ENCODE measurements around the gene BDP1.

BDP1 gene

DNA sequence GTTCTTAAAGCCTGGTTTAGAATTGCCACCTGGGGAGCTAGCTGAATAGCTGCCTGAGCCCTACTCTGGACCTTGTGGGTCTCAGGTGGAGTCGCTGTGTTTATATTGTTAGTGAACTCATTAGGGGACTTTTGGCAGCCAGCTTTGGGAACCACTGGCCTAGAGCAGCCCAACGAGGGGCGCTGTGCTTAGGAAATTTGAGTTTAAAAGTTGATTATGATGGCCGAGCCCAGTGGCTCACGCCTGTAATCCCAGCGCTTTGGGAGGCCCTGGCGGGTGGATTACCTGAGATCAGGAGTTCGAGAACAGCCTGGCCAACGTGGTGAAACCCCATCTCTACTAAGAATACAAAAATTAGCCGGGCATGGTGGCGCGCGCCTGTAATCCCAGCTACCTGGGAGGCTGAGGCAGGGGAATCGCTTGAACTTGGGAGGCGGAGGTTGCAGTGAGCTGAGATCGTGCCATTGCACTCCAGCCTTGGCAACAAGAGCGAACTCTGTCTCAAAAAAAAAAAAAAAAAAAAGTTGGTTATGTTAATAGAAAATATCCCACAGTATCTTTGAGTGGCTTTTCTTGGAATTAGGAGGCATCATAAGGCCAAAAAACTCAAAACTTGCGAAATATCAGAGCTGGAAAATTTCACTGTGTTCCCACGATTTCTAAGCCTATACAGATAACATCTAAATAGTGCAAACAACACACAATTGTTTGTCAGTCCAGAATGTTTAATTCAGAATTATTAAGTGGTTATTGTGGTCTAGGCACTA is 132.5 kb downstream of the BDP1 start:
- H4K20me1 ChIP-seq (ENCODE audit: low read depth, low read length): no peaks in the 10 kb centered on the region
- H3F3A ChIP-seq (ENCODE audit: insufficient read depth): no peaks in the 10 kb centered on the region; the same call in 1 of the 2 replicates
- no peak for TF ChIP-seq EZH2phosphoT487 (conservative IDR thresholded peaks at IDR 0.05; ENCODE audit: low read length)
- TF ChIP-seq, protein P1, sequence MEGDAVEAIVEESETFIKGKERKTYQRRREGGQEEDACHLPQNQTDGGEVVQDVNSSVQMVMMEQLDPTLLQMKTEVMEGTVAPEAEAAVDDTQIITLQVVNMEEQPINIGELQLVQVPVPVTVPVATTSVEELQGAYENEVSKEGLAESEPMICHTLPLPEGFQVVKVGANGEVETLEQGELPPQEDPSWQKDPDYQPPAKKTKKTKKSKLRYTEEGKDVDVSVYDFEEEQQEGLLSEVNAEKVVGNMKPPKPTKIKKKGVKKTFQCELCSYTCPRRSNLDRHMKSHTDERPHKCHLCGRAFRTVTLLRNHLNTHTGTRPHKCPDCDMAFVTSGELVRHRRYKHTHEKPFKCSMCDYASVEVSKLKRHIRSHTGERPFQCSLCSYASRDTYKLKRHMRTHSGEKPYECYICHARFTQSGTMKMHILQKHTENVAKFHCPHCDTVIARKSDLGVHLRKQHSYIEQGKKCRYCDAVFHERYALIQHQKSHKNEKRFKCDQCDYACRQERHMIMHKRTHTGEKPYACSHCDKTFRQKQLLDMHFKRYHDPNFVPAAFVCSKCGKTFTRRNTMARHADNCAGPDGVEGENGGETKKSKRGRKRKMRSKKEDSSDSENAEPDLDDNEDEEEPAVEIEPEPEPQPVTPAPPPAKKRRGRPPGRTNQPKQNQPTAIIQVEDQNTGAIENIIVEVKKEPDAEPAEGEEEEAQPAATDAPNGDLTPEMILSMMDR (IDR thresholded peaks at IDR 0.05; ENCODE audit: insufficient read depth, low read length, poor library complexity, severe bottlenecking): no peak
- peak overlapping the region; percentile 74 for H3K9ac ChIP-seq (ENCODE audit: low read length)
- H3K27ac ChIP-seq (ENCODE audit: low read depth, low read length): peak overlapping the region; percentile 69
- H3K36me3 ChIP-seq (ENCODE audit: low read length): no peaks in the 10 kb centered on the region
- peak overlapping the region; percentile 87 for H3K4me2 ChIP-seq (ENCODE audit: low read depth, low read length, poor library complexity, severe bottlenecking)
- no peaks in the 10 kb centered on the region for H3K9me2 ChIP-seq (replicated peaks; ENCODE audit: insufficient read depth, low read length)
- H3K27me3 ChIP-seq (ENCODE audit: low read length): no peaks in the 10 kb centered on the region
- peak overlapping the region; percentile 55 for H2AFZ ChIP-seq (ENCODE audit: low read depth, low read length, severe bottlenecking)
- H3K4me3 ChIP-seq (ENCODE audit: insufficient read depth, low read length, poor library complexity, severe bottlenecking): peak overlapping the region; percentile 78
- H3K79me2 ChIP-seq (ENCODE audit: insufficient read depth, low read length): peaks cover 56% of the 10 kb centered on the region
- no peaks in the 10 kb centered on the region for H3K9me3 ChIP-seq (ENCODE audit: insufficient read depth, low read length)

DNA sequence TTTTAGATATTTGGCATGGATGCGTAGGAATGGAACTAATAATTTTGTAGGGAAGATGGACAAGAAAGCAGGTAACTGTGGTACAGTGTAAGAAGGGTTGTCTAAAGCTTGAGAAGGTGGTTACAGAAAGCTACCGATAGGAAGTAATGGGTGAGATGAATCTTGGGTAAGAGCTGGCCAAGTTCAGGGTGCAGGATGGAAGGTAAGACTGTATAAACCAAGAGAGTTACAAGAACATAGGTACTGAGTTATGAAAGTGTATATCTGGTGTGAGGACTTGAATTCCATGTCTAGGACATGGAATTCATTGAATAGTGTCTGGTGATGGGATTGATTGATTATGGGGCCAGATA is 133.1 kb downstream of the BDP1 start:
- no peak for TF ChIP-seq EZH2phosphoT487 (conservative IDR thresholded peaks at IDR 0.05; ENCODE audit: low read length)
- TF ChIP-seq, protein P1 (IDR thresholded peaks at IDR 0.05; ENCODE audit: insufficient read depth, low read length, poor library complexity, severe bottlenecking): no peak
- Histone ChIP-seq H2AFZ (ENCODE audit: low read depth, low read length, severe bottlenecking) (no peak overlapping the region), H3K27ac (ENCODE audit: low read depth, low read length) (no peak overlapping the region), H3K9me2 (replicated peaks; ENCODE audit: insufficient read depth, low read length) (no peaks in the 10 kb centered on the region), H3K9me3 (ENCODE audit: insufficient read depth, low read length) (no peaks in the 10 kb centered on the region), H3K27me3 (ENCODE audit: low read length) (no peaks in the 10 kb centered on the region), H3K4me2 (ENCODE audit: low read depth, low read length, poor library complexity, severe bottlenecking) (peak overlapping the region; percentile 87), H3F3A (ENCODE audit: insufficient read depth) (no peaks in the 10 kb centered on the region; the same call in 1 of the 2 replicates), H3K4me3 (ENCODE audit: insufficient read depth, low read length, poor library complexity, severe bottlenecking) (peak overlapping the region; percentile 78), H3K9ac (ENCODE audit: low read length) (peak overlapping the region; percentile 74; the same call in 1 of the 2 replicates), H4K20me1 (ENCODE audit: low read depth, low read length) (no peaks in the 10 kb centered on the region), H3K79me2 (ENCODE audit: insufficient read depth, low read length) (peaks cover 59% of the 10 kb centered on the region), H3K36me3 (ENCODE audit: low read length) (no peaks in the 10 kb centered on the region)

GRCh38 chr5:71589903-71590302 is 134.5 kb downstream of the BDP1 start:
- Histone ChIP-seq H3K79me2 (ENCODE audit: insufficient read depth, low read length) (peaks cover 67% of the 10 kb centered on the region), H3K9me3 (ENCODE audit: insufficient read depth, low read length) (no peaks in the 10 kb centered on the region), H2AFZ (ENCODE audit: low read depth, low read length, severe bottlenecking) (no peak overlapping the region), H3K4me3 (ENCODE audit: insufficient read depth, low read length, poor library complexity, severe bottlenecking) (no peak overlapping the region), H3K9me2 (replicated peaks; ENCODE audit: insufficient read depth, low read length) (no peaks in the 10 kb centered on the region), H3F3A (ENCODE audit: insufficient read depth) (no peaks in the 10 kb centered on the region; the same call in 1 of the 2 replicates), H3K4me2 (ENCODE audit: low read depth, low read length, poor library complexity, severe bottlenecking) (peak overlapping the region; percentile 87), H4K20me1 (ENCODE audit: low read depth, low read length) (no peaks in the 10 kb centered on the region), H3K27me3 (ENCODE audit: low read length) (no peaks in the 10 kb centered on the region), H3K36me3 (ENCODE audit: low read length) (no peaks in the 10 kb centered on the region; the same call in 1 of the 2 replicates), H3K27ac (ENCODE audit: low read depth, low read length) (no peak overlapping the region), H3K9ac (ENCODE audit: low read length) (no peak overlapping the region)
- TF ChIP-seq, protein P1 (IDR thresholded peaks at IDR 0.05; ENCODE audit: insufficient read depth, low read length, poor library complexity, severe bottlenecking): no peak
- no peak for TF ChIP-seq EZH2phosphoT487 (conservative IDR thresholded peaks at IDR 0.05; ENCODE audit: low read length)
